GF-D8 (cell line): ENCODE measurements around the gene PTER.

Experiments used
- DNase-seq: peaks from one replicate; lab custom pipeline; 2025; lab: John Stamatoyannopoulos, UW

PTER gene

GRCh38 chr10:16472828-16473227, 36.0 kb downstream of the PTER start:
- no peak for DNase-seq

- no peak for DNase-seq
Observed at GRCh38 chr10:16477757-16478156, 40.9 kb downstream of the PTER start.

- DNase-seq = no peak
Observed at GRCh38 chr10:16478801-16479200, 42.0 kb downstream of the PTER start.

GRCh38 chr10:16481052-16481728, 44.4 kb downstream of the PTER start:
- no peak for DNase-seq

- DNase-seq = no peak
Observed at GRCh38 chr10:16483241-16483917, 46.6 kb downstream of the PTER start.

- DNase-seq = no peak
Observed at GRCh38 chr10:16490511-16490910, 53.7 kb downstream of the PTER start.

- no peak for DNase-seq
Observed at GRCh38 chr10:16491933-16492332, 55.1 kb downstream of the PTER start.

- DNase-seq = no peak
Observed at GRCh38 chr10:16493884-16494536, 57.2 kb downstream of the PTER start.

GRCh38 chr10:16497911-16498310, 61.1 kb downstream of the PTER start:
- DNase-seq = no peak

GRCh38 chr10:16505161-16505560, 68.4 kb downstream of the PTER start:
- DNase-seq = no peak

GRCh38 chr10:16509996-16510395, 73.2 kb downstream of the PTER start:
- DNase-seq = no peak

GRCh38 chr10:16510843-16511242, 74.0 kb downstream of the PTER start:
- DNase-seq = no peak

- no peak for DNase-seq
Observed at GRCh38 chr10:16518822-16519221, 82.0 kb downstream of the PTER start.

GRCh38 chr10:16519250-16519907, 82.6 kb downstream of the PTER start:
- no peak for DNase-seq

- DNase-seq = no peak
Observed at GRCh38 chr10:16519908-16520861, 83.4 kb downstream of the PTER start.

GRCh38 chr10:16520900-16521299, 84.1 kb downstream of the PTER start:
- no peak for DNase-seq

- DNase-seq = no peak
Observed at GRCh38 chr10:16521311-16522016, 84.7 kb downstream of the PTER start, which contains the start of gene C1QL3. TSS of gene C1QL3 (minus strand) at chr10:16521879. CDS start at chr10:16521065, 814 bp downstream.

GRCh38 chr10:16527452-16527851, 90.6 kb downstream of the PTER start:
- no peak for DNase-seq

GRCh38 chr10:16529853-16530252, 93.0 kb downstream of the PTER start:
- DNase-seq = no peak

- no peak for DNase-seq
Observed at GRCh38 chr10:16536155-16536554, 99.3 kb downstream of the PTER start.

- no peak for DNase-seq
Observed at GRCh38 chr10:16544099-16544498, 107.3 kb downstream of the PTER start.
